Aorta (tissue), 5 donors: ENCODE measurements around the gene RASSF3. TPM values are rescaled to one million over a fixed set of nuclear protein-coding genes. Genes with fewer than 3 reads are reported as not detected.

ENCODE experiments used
- ATAC-seq: fragments of 200-7000 bp; cut with Tn5 transposase; one replicate; pipeline ENCODE4 v1.9.1; 2022; ENCODE audit warnings: moderate library complexity; ENCODE audit not compliant: low FRiP score
- DNase-seq, 2 donors: peaks; one replicate each; pipeline ENCODE4 v3.0.0-alpha.2; 2020
- H3K27ac ChIP-seq, 2 donors: one replicate each; pipeline ENCODE4 v1.5.1; 2013; ENCODE audit warnings: low read length in 2 of 2, mild to moderate bottlenecking in 2 of 2, moderate library complexity in 2 of 2, control low read depth in 1 of 2, inconsistent platforms in 1 of 2, low read depth in 1 of 2
- H3K27me3 ChIP-seq, 2 donors: one replicate each; pipeline ENCODE4 v1.6.1; 2013; ENCODE audit warnings: control low read depth in 1 of 2, low read length in 1 of 2, mild to moderate bottlenecking in 1 of 2, moderate library complexity in 1 of 2; ENCODE audit not compliant: insufficient read depth in 2 of 2, control insufficient read depth in 1 of 2
- H3K36me3 ChIP-seq, 2 donors: one replicate each; pipeline ENCODE4 v1.6.1; 2013; ENCODE audit warnings: control low read depth in 1 of 2, low read length in 1 of 2, mild to moderate bottlenecking in 1 of 2; ENCODE audit not compliant: insufficient read depth in 2 of 2, control insufficient read depth in 1 of 2
- H3K4me1 ChIP-seq, 2 donors: one replicate each; pipeline ENCODE4 v1.6.1; 2013; ENCODE audit warnings: low read length in 2 of 2, control low read depth in 1 of 2, mild to moderate bottlenecking in 1 of 2, moderate library complexity in 1 of 2; ENCODE audit not compliant: insufficient read depth in 2 of 2, control insufficient read depth in 1 of 2
- H3K4me3 ChIP-seq, 2 donors: one replicate each; pipeline ENCODE4 v1.5.1; 2013; ENCODE audit warnings: low read length in 2 of 2, control low read depth in 1 of 2, mild to moderate bottlenecking in 1 of 2
- H3K9me3 ChIP-seq: one replicate; pipeline ENCODE4 v1.6.1; 2013; ENCODE audit warnings: mild to moderate bottlenecking, low read length; ENCODE audit not compliant: control insufficient read depth
- WGBS, 2 donors: extraction: QIAGEN DNeasy Blood & Tissue Kit; methylation state at CpG; one replicate each; pipeline ENCODE4 v1.1.7; 2013; 5-methylcytosine and 5-hydroxymethylcytosine counted together
- intact Hi-C, 2 donors: fragments of 100-400 bp; cut with DNase I; formaldehyde crosslinking; loops; one replicate each; pipeline versions ENCODE4 v1.14.2 to v1.15.0; 2022
- polyA plus RNA-seq, 2 donors: library from polyadenylated mRNA; stranded (reverse); fragments of 200-250 nt; gene quantifications; one replicate each; pipeline ENCODE4 v1.2.3, GENCODE V29; 2013
- total RNA-seq, 2 donors: library from RNA; stranded (reverse); fragmentation: NEBNext Ultra II Directional; extraction: Animal tissue kit (Norgen Biotek cat#: 25700); gene quantifications; one replicate each; pipeline ENCODE4 v1.2.1, GENCODE V29; 2021
- donor health status: healthy with polysubstance abuse.
- donor health status: Bipolar disorder and iron deficiency.
- donor health status: DM: no; HTN: no; CAD: no.
- donor health status: DM: no; HTN: no; CAD: no.
- donor health status: DM: yes; HTN: yes; CAD: no.

Gene RASSF3
- total and polyA plus RNA-seq, 4 donors = 85.1 to 445 (median 307) TPM

GRCh38 chr12:64585104-64585503, 25.2 kb upstream of the RASSF3 start:
- intact Hi-C loops = no loop called here
- no peaks in the 10 kb centered on the region for H3K27me3 ChIP-seq
- no peaks in the 10 kb centered on the region for H3K36me3 ChIP-seq
- H3K4me1 ChIP-seq = peaks cover 0 to 5% of the 10 kb centered on the region in 2 donors
- peak in 1 of 2 donors; percentile 48 for DNase-seq
- no peak overlapping the region for H3K27ac ChIP-seq
- no peak for ATAC-seq
- no peaks in the 10 kb centered on the region for H3K9me3 ChIP-seq
- H3K4me3 ChIP-seq = no peak overlapping the region
- 94 to 97% methylated on average over 5 of the region's 5 CpGs for WGBS, 2 donors

GRCh38 chr12:64587447-64587846, 22.8 kb upstream of the RASSF3 start:
- WGBS, 2 donors = 61 to 65% methylated on average over 5 of the region's 5 CpGs
- no peak for ATAC-seq
- intact Hi-C loops = no loop called here
- Histone ChIP-seq H3K27ac (no peak overlapping the region), H3K36me3 (no peaks in the 10 kb centered on the region), H3K9me3 (no peaks in the 10 kb centered on the region), H3K27me3 (no peaks in the 10 kb centered on the region), H3K4me3 (no peak overlapping the region), H3K4me1 (peaks cover 0 to 5% of the 10 kb centered on the region in 2 donors)
- DNase-seq = no peak

- Histone ChIP-seq H3K4me1 (no peaks in the 10 kb centered on the region), H3K36me3 (no peaks in the 10 kb centered on the region), H3K9me3 (no peaks in the 10 kb centered on the region), H3K27ac (no peak overlapping the region), H3K4me3 (no peak overlapping the region), H3K27me3 (no peaks in the 10 kb centered on the region)
- WGBS, 2 donors = 100% methylated on average over 1 of the region's 1 CpG
- intact Hi-C loops = no loop called here
- ATAC-seq (no peak), DNase-seq (no peak)
Measured at GRCh38 chr12:64590183-64590582, 20.1 kb upstream of the RASSF3 start.

- Histone ChIP-seq H3K4me1 (no peaks in the 10 kb centered on the region), H3K4me3 (no peak overlapping the region), H3K27ac (no peak overlapping the region), H3K27me3 (no peaks in the 10 kb centered on the region), H3K36me3 (no peaks in the 10 kb centered on the region), H3K9me3 (no peaks in the 10 kb centered on the region)
- DNase-seq (no peak), ATAC-seq (no peak)
- intact Hi-C loops = no loop called here
- 95 to 98% methylated on average over 6 of the region's 6 CpGs for WGBS, 2 donors
Measured at GRCh38 chr12:64595863-64596793, 14.2 kb upstream of the RASSF3 start.

GRCh38 chr12:64598831-64599230, 11.5 kb upstream of the RASSF3 start:
- no peak for DNase-seq
- no peak overlapping the region for H3K4me3 ChIP-seq
- 91 to 94% methylated on average over 4 of the region's 4 CpGs for WGBS, 2 donors
- no peaks in the 10 kb centered on the region for H3K27me3 ChIP-seq
- no peaks in the 10 kb centered on the region for H3K4me1 ChIP-seq
- H3K27ac ChIP-seq = no peak overlapping the region
- no peaks in the 10 kb centered on the region for H3K9me3 ChIP-seq
- intact Hi-C loops = no loop called here
- H3K36me3 ChIP-seq = no peaks in the 10 kb centered on the region
- ATAC-seq = no peak

GRCh38 chr12:64600164-64600561, 10.1 kb upstream of the RASSF3 start:
- H3K4me1 ChIP-seq = no peaks in the 10 kb centered on the region
- WGBS, 2 donors = 94% methylated on average over 2 of the region's 2 CpGs
- H3K4me3 ChIP-seq = no peak overlapping the region
- intact Hi-C loops = no loop called here
- no peak overlapping the region for H3K27ac ChIP-seq
- no peaks in the 10 kb centered on the region for H3K27me3 ChIP-seq
- H3K9me3 ChIP-seq = no peaks in the 10 kb centered on the region
- H3K36me3 ChIP-seq = no peaks in the 10 kb centered on the region
- no peak for DNase-seq
- no peak for ATAC-seq

- Histone ChIP-seq H3K27me3 (no peaks in the 10 kb centered on the region), H3K36me3 (no peaks in the 10 kb centered on the region), H3K4me3 (no peak overlapping the region), H3K4me1 (no peaks in the 10 kb centered on the region), H3K9me3 (no peaks in the 10 kb centered on the region), H3K27ac (no peak overlapping the region)
- WGBS, 2 donors = 75 to 79% methylated on average over 4 of the region's 4 CpGs
- DNase-seq (no peak), ATAC-seq (no peak)
- intact Hi-C loops = no loop called here
Measured at GRCh38 chr12:64603183-64603841, 7.0 kb upstream of the RASSF3 start.

- ATAC-seq (peak; percentile 17), DNase-seq (no peak)
- Histone ChIP-seq H3K4me1 (no peaks in the 10 kb centered on the region), H3K27me3 (no peaks in the 10 kb centered on the region), H3K4me3 (peak overlapping the region; percentile 83 to 96), H3K36me3 (no peaks in the 10 kb centered on the region), H3K9me3 (no peaks in the 10 kb centered on the region), H3K27ac (peak overlapping the region in 1 of 2 donors; percentile 94)
- intact Hi-C loops = loop anchor here (5.0 kb wide), 2 partner anchors 57 to 88 kb away; no protein-coding TSS in a partner anchor
- 1% methylated on average over 16 of the region's 16 CpGs for WGBS, 2 donors
Measured at GRCh38 chr12:64608901-64609535, 1.3 kb upstream of the RASSF3 start.
